Hypothalamus (tissue), 51 donors: ENCODE measurements around the gene POU3F1.

ENCODE experiments used
- DNase-seq, 51 donors: peaks; one replicate each; lab custom pipeline; 2025; lab: John Stamatoyannopoulos, UW

The POU3F1 gene

GRCh38 chr1:38046333-38046883 lies at the start of gene POU3F1:
TSS of gene POU3F1 (minus strand) at chr1:38046793. CDS start at chr1:38046743, 50 bp downstream.
- DNase-seq: peak in 1 of 51 donors; percentile 39

GRCh38 chr1:38095454-38095931 lies 48.9 kb upstream of the POU3F1 start:
- no peak for DNase-seq

GRCh38 chr1:38094711-38095290 lies 48.2 kb upstream of the POU3F1 start:
- DNase-seq: no peak

GRCh38 chr1:38093569-38094520 lies 47.3 kb upstream of the POU3F1 start:
- no peak for DNase-seq

- DNase-seq: peak in 5 of 51 donors; percentile 4 to 11 (median 7)
Measured at GRCh38 chr1:38092256-38092655, 45.7 kb upstream of the POU3F1 start.

GRCh38 chr1:38090796-38091195 lies 44.2 kb upstream of the POU3F1 start:
- DNase-seq: no peak

GRCh38 chr1:38089712-38090360 lies 43.2 kb upstream of the POU3F1 start:
- no peak for DNase-seq

GRCh38 chr1:38088791-38089190 lies 42.2 kb upstream of the POU3F1 start:
- no peak for DNase-seq

GRCh38 chr1:38088366-38088765 lies 41.8 kb upstream of the POU3F1 start:
- DNase-seq: no peak

GRCh38 chr1:38087676-38088075 lies 41.1 kb upstream of the POU3F1 start:
- no peak for DNase-seq

- DNase-seq: no peak
Measured at GRCh38 chr1:38085666-38086330, 39.2 kb upstream of the POU3F1 start.

- peak in 18 of 51 donors; percentile 9 to 54 (median 25) for DNase-seq
Measured at GRCh38 chr1:38084700-38085099, 38.1 kb upstream of the POU3F1 start.

- DNase-seq: no peak
Measured at GRCh38 chr1:38084113-38084512, 37.5 kb upstream of the POU3F1 start.

- DNase-seq: no peak
Measured at GRCh38 chr1:38083541-38083940, 36.9 kb upstream of the POU3F1 start.

- no peak for DNase-seq
Measured at GRCh38 chr1:38082769-38083263, 36.2 kb upstream of the POU3F1 start.

GRCh38 chr1:38079019-38079418 lies 32.4 kb upstream of the POU3F1 start:
- no peak for DNase-seq

- no peak for DNase-seq
Measured at GRCh38 chr1:38077523-38078147, 31.0 kb upstream of the POU3F1 start.

GRCh38 chr1:38076455-38076854 lies 29.9 kb upstream of the POU3F1 start:
- DNase-seq: no peak

GRCh38 chr1:38076038-38076437 lies 29.4 kb upstream of the POU3F1 start:
- DNase-seq: no peak

GRCh38 chr1:38075191-38075590 lies 28.6 kb upstream of the POU3F1 start:
- DNase-seq: no peak
